ENCODE measurements around the gene YWHAQ.
"Not testable (repeated sequence)": the region's sequence is repeated elsewhere in the genome, so short reads cannot be mapped to it uniquely, and the experiment has no call there.

The YWHAQ gene

DNA sequence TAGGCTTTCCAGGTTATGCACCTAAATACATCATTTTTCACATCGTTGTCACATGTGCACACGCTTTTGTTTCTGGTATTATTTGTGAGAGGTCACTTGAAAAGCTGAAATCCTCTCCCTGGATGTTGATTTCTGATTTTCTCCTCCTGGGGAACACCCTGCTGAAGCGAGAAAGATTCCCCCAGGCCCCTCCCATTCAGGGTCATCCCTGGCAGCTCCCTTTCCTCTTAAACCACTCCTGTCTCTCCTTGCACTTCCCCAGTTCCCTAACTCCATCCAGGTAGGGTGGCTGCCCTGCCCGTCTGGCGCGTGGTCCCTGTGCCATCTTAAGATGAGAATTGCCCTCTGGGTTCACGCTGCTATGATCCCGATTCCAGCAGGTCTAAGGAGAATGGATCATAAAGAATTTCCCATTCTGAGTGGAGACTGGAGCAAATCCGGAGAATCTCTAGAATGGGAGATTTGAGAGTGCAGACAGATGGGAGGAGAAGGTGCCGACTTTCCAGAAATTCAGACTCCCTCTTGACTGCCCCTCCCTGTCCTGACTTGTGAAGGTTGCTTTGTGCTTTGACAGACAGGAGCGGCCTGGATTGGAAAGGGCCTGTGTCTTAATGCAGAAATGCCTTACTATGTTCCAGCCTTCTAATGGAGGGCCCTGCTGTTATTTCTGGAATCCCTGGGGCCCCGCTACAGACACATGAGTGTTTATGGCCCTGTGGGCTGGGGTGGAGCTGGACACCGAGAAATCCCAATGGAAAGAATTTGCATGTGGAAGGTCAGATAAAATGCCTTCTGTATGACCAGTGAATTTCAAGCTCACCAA lies 1.3 kb upstream of the YWHAQ start:
- DNase-seq = no peak

DNA sequence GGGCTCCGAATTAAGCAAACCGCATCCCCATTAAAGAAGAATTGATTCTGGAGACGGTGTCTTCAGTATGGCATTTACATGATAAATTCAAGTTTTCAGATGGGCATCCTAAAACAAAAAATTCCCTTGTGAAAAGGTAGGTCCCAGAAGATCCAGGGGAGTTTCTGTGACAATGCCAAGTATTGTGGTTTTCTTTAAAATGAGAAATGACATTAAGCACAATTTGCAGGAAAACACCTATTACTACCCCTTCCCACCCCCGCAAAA lies 689 bp upstream of the YWHAQ start:
- no peak for DNase-seq

DNA sequence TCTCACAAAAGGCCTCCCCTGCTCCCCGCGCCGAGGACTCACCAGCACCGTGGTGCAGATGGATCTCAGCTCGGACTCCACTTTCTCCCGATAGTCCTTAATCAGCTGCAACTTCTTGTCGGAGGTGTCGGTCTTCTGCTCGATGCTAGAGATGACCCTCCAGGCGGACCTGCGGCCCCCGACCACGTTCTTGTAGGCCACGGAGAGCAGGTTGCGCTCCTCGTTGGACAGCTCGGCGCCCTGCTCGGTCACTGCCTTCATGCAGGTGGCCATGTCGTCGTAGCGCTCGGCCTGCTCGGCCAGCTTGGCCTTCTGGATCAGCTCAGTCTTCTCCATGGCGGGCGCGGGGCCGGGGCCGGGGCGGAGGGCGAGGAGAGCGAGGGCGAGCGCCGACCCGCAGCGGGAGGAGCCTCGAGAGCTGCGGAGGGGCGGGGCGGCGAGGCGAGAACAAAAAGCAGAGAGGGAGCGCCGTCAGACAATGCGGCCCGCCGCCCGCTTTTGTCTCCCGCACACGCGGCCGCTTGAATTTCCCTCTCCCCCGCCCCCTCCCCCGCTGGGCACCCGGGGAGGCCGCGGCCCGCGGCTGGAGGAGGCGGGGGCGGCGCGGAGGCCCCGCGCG lies 571 bp downstream of the YWHAQ start:
- peak; percentile 54 to 90 (median 64) for DNase-seq

DNA sequence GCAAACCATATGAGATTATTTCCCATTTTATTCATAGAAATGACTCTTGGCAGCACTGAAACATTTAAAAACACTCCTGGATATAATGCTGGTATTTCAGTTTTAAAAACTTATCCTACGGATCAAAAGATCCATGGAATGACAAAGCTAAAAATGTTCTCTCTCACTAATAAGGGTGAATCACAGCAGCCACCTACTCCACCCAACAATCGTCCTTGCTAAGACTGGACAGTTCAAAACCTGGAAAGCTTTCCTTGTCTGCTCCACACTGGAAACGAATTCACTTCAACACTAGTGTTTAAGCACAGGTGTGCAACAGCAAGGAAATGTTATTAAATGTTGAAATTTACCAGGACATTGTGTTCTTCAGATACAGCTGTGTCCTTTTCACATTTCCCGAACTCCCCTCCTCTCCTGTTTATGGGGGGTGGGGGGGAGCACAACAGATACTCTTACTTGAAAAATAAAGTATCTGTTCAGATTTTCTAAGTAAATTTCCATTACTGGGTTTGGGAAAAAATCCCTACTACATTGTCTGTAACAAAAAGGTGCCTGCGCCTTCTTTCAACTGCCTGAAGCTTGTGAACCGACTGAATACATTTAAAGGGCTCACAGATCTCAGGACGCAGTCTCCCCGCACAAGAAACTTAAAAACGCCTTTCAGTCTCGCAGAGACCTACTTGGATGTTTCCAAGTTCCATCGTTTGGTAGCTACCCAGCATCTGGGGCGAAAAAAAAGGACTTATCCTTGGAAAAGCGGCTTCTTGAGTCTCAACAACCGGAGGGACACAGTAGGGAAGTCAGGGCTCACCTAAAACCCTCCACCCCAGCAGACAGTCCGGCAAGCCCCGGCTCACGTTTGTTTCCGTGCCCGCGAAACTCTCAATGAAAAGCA lies 1.3 kb downstream of the YWHAQ start:
- DNase-seq = peak in 1 of 5 experiments; percentile 42

DNA sequence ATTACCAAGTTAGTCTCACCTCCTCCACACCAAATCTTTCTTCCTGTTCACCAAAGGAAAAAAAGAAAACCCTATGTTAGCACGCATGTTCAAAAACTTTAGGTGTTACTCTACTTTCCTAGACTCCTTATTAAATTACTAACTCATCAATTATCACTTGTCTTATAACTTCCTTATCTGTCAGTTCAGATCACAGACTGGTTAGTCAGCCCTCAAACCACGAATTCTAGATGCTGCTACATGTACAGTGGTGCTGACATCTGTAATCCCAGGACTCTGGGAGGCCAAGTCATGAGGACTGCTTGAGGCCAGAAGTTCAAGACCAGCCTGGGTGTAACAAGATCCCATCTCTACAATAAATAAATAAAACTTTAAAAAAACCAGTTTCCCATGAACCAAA lies 3.5 kb downstream of the YWHAQ start:
- peak in 1 of 5 experiments; percentile 83 for DNase-seq

DNA sequence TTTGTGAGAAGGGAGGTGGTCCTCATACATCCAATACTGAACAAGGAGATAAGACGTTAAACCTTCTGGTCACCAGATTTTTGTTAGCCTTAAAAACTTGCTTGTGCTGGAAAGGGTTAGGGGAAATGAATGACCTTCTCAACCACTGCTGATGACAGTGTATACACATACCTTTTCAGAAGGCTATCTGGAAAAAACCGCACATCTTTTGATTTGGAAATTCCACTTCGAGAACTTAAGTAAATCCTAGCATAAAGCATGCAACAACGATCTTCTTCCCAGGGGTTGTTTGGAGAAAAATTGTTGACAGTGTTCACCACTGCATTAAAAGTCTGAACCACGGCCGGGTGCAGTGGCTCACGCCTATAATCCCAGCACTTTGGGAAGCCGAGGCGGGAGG lies 7.6 kb downstream of the YWHAQ start:
- no peak for DNase-seq

DNA sequence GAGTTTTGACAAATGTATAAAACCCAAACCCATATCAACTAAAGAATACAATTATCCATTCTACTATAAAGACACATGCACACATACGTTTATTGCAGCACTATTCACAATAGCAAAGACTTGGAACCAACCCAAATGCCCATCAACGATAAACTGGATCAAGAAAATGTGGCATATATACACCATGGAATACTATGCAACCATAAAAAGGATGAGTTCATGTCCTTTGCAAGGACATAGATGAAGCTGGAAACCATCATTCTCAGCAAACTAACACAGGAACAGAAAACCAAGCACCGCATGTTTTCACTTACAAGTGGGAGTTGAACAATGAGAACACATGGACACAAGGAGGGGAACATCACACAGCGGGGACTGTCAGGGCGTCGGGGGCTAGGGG lies 9.1 kb downstream of the YWHAQ start:
- DNase-seq = not testable (repeated sequence)

DNA sequence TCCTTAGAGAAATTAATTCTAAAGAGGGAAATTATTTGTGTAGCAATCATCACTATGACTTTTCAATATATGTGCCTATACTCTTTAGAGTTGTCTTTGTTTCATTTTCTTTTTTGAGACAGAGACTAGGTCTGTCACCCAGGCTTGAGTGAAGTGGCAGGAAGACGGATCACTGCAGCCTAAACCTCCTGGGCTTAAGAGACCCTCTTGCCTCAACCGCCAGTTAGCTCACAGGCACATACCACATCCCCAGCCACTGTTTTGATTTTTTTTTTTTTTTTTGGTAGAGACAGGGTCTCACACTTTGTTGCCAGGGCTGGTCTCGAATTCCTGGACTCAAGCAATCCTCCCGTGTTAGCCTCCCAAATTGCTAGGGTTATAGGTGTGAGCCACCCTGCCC lies 12.4 kb downstream of the YWHAQ start:
- peak in 2 of 5 experiments; percentile 66 to 79 for DNase-seq

DNA sequence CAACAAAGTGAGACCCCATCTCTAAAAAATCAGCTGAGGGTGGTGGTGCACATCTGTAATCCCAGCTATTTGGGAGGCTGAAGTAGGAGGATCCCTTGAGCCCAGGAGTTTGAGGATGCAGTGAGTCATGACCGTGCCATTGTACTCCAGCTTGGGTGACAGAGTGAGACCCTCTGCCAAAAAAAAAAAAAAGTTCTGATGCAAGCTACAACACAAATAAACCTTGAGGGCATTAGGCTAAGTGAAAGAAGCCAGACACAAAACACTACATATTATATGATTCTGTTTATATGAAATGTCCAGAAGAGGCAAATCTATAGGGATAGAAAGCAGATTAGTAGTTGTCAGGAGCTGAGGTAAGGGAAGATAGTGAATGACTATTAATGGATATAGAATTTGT lies 13.0 kb downstream of the YWHAQ start:
- no peak for DNase-seq

DNA sequence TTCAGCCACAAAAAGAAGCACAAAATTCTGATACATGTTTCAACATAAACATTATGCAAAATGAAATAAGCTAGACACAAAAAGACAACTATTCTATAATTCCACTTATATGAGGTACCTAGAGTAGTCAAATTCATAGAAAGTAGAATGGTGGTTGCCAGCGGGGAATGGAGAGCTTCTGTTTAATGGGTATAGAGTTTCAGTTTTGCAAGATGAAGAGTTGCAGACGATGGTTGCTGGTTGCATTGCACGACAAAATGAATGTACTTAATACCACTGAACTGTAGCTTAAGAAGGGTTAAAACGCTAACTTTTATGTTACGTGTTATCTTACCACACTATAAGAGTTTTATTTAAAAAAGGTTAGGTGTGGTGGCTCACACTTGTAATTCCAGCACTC lies 13.5 kb downstream of the YWHAQ start:
- peak in 1 of 5 experiments; percentile 76 for DNase-seq

DNA sequence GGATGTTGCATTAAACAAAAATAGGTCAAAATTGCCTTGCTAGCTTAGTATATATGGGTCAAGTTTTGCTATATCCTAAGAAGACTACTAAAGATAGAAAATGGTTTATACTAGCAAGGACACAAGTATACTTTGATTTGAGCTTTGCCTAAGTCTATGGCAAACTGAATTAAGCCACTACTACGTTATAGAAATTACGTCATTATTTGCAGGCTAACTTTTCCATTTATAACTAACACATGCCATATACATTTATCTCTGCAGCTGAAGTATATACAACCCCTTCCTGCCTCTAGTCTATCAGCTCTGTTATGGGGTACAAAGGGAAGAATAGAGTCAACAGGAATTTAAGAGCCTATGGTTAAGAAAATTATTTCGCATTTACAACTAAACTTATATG lies 16.2 kb downstream of the YWHAQ start:
- no peak for DNase-seq

DNA sequence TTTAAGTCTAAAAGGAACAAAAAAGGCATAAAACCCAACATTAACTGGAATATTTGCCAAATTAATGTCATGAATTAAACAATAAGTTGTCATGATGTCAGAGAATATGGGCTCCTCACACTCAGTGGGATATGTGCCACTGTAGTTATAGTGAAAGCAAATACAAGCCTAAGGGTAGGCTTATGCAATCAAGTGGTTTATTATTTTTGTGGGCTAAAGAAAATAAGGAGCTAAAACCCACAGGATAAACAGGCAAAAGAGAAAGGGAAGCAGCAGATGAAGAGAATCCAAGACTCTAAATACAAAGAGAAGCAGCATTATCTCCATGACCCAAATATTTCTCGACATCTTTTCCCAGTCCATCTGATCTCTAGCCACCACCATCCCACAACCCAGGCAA lies 17.5 kb downstream of the YWHAQ start:
- DNase-seq = no peak

DNA sequence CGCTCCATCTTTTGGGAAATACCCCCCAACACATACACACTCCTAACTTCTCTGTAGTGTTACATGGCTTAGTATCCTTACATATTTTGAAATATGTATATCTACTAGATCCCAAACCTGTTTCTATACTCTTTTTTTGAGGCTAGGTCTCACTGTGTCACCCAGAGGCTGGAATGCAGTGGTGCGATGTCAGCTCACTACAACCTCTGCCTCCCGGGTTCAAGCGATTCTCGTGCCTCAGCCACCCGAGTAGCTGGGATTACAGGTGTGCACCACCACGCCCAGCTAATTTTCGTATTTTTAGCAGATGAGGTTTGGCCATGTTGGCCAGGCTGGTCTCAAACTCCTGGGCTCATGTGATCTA lies 19.3 kb downstream of the YWHAQ start:
- DNase-seq = not testable (repeated sequence)

DNA sequence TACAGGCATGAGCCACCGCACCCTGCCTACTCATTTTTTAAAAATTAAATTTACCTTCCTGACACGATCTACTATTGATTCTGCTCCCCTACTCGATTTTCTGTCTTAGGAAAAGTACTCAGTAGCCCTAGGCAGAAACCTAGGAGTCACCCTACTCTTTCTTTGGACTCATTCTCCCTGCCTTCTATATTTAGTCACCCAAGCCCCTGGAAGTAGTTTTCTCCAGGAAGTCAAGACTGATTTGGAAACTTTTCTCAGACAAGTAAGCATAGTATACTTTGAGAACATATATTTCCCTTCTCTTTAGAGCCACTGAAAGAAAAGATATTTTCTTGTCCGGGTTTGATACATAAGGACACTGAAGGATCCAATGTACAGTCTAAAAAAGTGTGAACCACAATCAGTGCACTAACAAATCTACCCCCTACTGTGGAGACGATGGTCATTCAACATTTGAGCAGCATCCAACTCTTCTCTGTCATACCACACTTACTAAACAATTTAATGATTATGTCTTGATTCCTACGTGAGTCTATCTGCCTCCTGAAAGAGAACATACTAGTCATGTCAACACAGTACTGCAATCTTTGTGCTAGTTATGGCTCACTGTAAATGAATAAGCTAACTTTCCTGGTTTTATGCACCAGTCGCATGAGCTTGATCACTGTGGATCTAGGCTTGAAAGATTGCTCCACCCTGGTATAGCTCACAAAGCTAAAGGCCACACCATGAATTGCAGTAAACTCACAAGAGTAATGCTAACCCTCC lies 19.8 kb downstream of the YWHAQ start:
- no peak for DNase-seq

DNA sequence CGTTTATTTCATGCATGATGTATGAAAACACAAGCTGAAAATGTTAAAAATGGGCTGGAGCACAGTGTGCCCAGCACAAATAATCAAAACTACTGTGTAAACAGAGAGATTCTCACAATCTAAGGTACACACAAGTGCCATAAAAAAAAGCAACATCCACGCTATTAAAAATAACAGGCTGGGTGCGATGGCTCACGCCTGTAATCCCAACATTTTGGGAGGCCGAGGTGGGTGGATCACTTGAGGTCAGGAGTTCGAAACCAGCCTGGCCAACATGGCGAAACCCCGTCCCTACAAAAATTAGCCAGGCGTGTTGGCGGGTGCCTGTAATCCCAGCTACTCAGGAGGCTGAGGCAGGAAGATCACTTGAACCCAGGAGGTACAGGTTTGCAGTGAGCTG lies 22.3 kb downstream of the YWHAQ start:
- DNase-seq = not testable (repeated sequence)

DNA sequence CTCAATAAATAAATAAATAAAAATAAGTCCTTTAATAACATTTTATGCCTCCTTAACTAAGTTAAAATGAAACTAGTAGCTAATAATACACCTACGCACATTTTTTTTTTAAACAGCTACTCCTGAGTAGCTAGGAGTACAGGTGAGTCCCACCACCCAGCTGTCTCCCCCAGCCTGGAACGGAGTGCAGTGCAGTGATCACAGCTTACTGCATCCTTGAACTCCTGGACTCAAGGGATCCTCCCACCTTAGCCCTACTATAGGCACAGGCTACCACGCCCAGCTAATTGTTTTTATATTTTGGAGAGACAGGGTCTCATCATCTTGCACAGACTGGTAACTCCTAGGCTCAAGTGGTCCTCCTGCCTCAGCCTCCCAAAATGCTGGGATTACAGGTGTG lies 28.4 kb downstream of the YWHAQ start:
- no peak for DNase-seq

DNA sequence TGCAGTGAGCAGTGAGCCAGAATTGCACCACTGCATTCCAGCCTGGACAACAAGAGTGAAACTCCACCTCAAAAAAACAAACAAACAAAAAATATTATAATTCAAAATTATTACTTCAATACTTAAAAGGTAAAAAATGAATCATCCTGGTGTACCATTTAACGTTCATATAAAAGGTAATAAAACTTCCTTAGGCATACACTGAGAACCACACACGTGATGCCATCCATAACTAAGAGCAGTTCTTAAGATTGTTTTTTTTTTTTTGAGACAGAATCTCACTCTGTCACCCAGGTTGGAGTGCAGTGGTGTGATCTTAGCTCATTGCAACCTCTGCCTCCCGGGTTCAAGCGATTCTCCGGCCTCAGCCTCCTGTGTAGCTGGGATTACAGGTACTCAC lies 29.4 kb downstream of the YWHAQ start:
- no peak for DNase-seq

DNA sequence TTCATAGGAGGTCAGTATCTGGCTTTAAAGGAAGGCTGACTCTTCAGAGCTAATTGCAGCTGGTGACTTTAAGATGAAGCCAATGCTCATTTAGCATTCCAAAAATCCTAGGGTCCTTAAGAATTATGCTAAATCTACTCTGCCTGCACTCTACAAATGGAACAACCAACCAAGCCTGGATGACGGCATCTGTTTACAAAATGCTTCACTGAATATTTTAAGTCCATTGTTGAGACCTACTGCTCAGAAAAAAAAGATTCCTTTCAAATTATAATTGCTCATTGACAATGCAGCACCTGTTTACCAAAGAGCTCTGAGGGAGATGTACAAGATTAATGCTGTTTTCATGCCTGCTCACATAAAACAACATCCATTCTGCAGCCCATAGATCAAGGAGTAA lies 31.4 kb downstream of the YWHAQ start:
- DNase-seq = no peak

DNA sequence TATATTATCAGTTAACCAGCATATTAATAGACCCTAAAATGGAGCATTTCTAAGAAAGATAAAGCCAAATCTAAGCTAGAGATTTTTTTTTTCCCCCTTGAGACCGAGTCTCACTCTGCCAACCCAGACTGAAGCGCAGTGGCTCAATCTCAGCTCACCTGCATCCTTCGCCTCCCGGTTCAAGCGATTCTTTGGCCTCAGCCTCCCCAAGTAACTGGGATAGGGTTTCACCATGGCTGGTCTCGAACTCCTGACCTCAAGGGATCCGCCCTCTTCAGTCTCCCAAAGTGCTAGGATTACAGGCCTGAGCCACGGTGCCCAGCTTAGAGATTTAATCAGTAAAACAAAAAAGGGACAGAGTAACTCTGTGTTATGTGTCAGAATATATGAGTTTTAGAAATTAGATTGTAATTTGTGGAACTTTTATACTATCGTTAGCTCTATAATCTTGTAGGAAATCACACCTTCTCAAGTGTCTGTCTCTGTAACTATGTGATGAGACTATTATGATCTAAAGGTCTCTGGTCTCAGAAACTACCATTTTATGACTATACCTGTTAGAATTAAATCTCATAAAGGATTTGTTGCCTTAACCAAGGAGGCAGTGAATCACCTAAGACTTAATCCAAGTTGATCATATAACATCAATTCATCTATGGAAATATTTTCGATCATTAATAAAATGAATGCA lies 34.0 kb downstream of the YWHAQ start:
- peak in 1 of 5 experiments; percentile 18 for DNase-seq

DNA sequence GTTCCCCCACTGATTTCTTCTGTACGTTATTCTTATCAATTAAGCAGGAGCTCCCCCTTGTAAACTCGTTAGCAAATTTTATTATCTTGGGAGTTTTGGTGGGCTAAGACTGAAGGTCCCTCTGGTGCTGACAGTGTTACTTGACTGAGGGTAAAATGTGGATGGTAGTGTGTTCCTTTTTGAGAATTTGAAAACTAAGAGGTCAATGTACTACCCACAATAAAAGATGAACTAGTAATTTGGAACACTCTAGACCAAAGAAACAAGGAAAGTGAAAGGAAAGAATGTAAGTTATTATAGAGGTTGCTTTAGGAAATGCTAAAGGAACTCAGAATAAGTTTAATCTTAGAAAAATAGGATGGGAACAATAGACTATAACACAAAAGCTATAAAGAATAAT lies 35.1 kb downstream of the YWHAQ start:
- no peak for DNase-seq

DNA sequence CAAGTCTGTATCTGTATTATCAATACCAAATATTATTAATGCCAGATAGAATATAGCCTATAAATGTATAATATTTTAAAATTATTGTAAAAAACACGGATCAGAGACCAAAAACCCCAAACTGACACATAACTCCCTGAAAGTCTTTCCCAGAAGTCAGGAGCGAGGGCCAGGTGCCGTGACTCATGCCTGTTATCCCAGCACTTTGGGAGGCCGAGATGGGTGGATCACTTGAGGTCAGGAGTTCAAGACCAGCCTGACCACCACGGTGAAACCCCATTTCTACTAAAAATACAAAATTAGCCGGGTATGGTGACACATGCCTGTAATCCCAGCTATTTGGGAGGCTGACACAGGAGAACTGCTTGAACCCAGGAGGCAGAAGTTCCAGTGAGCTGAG lies 35.5 kb downstream of the YWHAQ start:
- DNase-seq = not testable (repeated sequence)

DNA sequence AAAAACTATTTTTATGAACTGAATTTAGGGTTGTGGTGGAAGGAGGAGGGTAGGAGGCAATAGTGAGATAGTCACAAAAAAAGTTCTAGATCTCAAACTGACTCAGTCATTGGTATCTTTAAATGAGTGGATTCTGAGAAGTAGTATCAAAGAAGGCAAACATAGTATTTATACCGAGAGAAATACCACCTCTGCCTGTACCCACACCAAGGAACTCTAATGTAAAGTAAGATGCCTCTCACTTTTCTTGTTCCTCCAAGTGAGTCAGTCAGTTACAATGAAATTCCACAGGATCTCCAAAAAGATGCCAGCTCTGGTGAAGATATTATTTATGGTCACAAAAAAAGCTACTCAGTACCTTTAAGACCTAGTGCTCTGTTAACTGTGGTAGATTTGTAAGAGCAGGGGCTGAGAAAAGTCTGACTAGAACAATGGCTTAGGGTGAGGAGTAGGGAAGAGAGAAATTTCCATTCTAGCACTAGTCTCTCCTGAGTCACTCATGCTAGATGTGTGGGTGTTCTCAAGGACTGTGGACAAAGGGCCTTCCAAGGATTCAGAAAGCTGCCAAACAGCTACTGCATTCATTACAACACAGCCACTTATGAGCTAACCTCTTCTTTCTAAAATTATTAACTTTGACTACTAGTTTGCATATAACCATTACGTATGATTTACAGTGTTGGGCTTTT lies 36.3 kb downstream of the YWHAQ start:
- peak in 1 of 5 experiments; percentile 61 for DNase-seq

All from T-helper 2 cell (primary cell).